Measurements from ENCODE around the gene HGFAC. TPM values are rescaled to one million over a fixed set of nuclear protein-coding genes. Genes with fewer than 3 reads are reported as not detected.

HGFAC gene
- total RNA-seq, 1 donor from 2014 or later, result 0.35 TPM

GRCh38 chr4:3464349-3464905, 22.7 kb downstream of the HGFAC start:
- Mint-ChIP-seq H3K27ac (ENCODE audit: unreplicated experiment) (no peak overlapping the region), H3K27me3 (ENCODE audit: low read depth) (no peaks in the 10 kb centered on the region), H3K4me3 (ENCODE audit: unreplicated experiment) (no peak overlapping the region), H3K36me3 (ENCODE audit: low read depth) (no peaks in the 10 kb centered on the region), H3K9me3 (ENCODE audit: low read depth) (peaks cover 4% of the 10 kb centered on the region), H3K4me1 (ENCODE audit: low read depth) (peaks cover 8% of the 10 kb centered on the region)
- DNase-seq (ENCODE audit: low spot score), result no peak
- no peak for TF ChIP-seq CTCF (IDR thresholded peaks at IDR 0.05)

- TF ChIP-seq CTCF (IDR thresholded peaks at IDR 0.05), result no peak
- Mint-ChIP-seq H3K36me3 (ENCODE audit: low read depth) (no peaks in the 10 kb centered on the region), H3K4me1 (ENCODE audit: low read depth) (peaks cover 8% of the 10 kb centered on the region), H3K9me3 (ENCODE audit: low read depth) (peaks cover 1% of the 10 kb centered on the region), H3K27ac (ENCODE audit: unreplicated experiment) (no peak overlapping the region), H3K4me3 (ENCODE audit: unreplicated experiment) (no peak overlapping the region), H3K27me3 (ENCODE audit: low read depth) (peaks cover under 1% of the 10 kb centered on the region)
- DNase-seq (ENCODE audit: low spot score), result no peak
Measured at GRCh38 chr4:3464911-3465697, 23.3 kb downstream of the HGFAC start.

- Mint-ChIP-seq H3K27me3 (ENCODE audit: low read depth) (peaks cover 6% of the 10 kb centered on the region), H3K36me3 (ENCODE audit: low read depth) (no peaks in the 10 kb centered on the region), H3K27ac (ENCODE audit: unreplicated experiment) (no peak overlapping the region), H3K4me1 (ENCODE audit: low read depth) (peaks cover 8% of the 10 kb centered on the region), H3K9me3 (ENCODE audit: low read depth) (no peaks in the 10 kb centered on the region), H3K4me3 (ENCODE audit: unreplicated experiment) (no peak overlapping the region)
- no peak for DNase-seq (ENCODE audit: low spot score)
- peak; percentile 63 for TF ChIP-seq CTCF (IDR thresholded peaks at IDR 0.05)
Measured at GRCh38 chr4:3465698-3466671, 24.2 kb downstream of the HGFAC start.

GRCh38 chr4:3466691-3467600, 25.2 kb downstream of the HGFAC start:
- no peaks in the 10 kb centered on the region for H3K9me3 Mint-ChIP-seq (ENCODE audit: low read depth)
- no peak overlapping the region for H3K27ac Mint-ChIP-seq (ENCODE audit: unreplicated experiment)
- DNase-seq (ENCODE audit: low spot score), result peak; percentile 93
- peaks cover 7% of the 10 kb centered on the region for H3K4me1 Mint-ChIP-seq (ENCODE audit: low read depth)
- H3K36me3 Mint-ChIP-seq (ENCODE audit: low read depth), result no peaks in the 10 kb centered on the region
- peaks cover 6% of the 10 kb centered on the region for H3K27me3 Mint-ChIP-seq (ENCODE audit: low read depth)
- TF ChIP-seq CTCF (IDR thresholded peaks at IDR 0.05), result no peak
- no peak overlapping the region for H3K4me3 Mint-ChIP-seq (ENCODE audit: unreplicated experiment)
